GM21360 (cell line): ENCODE data around the gene ZNF736.
"Not testable (repeated sequence)": the region's sequence is repeated elsewhere in the genome, so short reads cannot be mapped to it uniquely, and the experiment has no call there.

Source experiments
- ATAC-seq: cut with Tn5 transposase; IDR thresholded peaks from one replicate; pipeline ENCODE4 v1.9.1; 2021; ENCODE audit warnings: mild to moderate bottlenecking, moderate library complexity; ENCODE audit not compliant: unreplicated experiment

The ZNF736 gene

DNA sequence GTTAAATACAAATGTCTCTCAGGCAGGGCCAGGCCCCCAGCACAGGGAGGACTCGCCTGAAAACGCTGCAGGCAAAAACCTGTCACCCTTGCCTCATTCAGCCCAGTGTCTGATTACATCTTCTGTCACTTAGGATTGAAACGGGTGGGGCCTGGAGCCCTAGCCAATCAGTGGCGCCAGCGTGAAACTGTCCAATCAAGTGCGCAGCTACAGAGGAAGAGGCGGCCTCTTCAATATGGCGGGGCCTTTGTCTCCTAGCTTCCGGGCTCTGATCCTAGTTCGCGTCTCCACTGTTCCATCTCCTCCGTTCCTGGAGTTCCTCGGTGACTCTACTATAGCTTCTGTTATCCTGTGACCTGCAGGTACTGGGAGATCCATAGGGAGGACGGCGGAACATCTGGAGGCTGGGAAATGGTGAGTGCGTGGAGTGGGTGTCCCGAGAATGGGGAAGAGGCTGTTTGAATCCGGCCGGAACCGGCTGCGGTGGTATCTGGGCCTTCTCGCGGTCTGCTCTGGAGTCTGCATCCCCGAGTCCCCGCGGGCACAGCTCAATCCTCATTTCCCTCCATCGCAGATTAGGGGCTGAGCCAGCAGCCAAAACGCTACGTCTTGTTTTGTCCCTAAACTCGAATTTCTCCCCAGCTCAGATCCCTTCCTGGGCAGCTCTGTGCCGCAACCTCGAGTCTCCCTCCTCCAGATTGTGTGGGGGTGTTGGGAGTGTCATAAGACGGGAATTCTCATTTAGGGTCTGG, at the start of gene ZNF736:
Gene ZNF736 (plus strand): TSS at position 222 of the 752 bp plus-strand sequence. CDS start 190 bp downstream, at position 412.
- ATAC-seq: peak; percentile 100

DNA sequence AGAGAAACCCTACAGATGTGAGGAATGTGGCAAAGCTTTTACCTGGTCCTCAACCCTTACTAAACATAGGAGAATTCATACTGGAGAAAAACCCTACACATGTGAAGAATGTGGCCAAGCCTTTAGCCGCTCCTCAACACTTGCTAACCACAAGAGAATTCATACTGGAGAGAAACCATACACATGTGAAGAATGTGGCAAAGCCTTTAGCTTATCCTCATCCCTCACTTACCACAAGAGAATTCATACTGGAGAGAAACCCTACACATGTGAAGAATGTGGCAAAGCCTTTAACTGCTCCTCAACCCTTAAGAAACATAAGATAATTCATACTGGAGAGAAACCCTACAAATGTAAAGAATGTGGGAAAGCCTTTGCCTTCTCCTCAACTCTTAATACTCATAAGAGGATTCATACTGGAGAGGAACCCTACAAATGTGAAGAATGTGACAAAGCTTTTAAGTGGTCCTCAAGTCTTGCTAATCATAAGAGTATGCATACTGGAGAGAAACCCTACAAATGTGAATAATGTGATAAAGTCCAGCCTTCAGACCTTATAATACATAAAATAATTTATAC, 47.3 kb upstream of the ZNF736 start:
- ATAC-seq: no peak

DNA sequence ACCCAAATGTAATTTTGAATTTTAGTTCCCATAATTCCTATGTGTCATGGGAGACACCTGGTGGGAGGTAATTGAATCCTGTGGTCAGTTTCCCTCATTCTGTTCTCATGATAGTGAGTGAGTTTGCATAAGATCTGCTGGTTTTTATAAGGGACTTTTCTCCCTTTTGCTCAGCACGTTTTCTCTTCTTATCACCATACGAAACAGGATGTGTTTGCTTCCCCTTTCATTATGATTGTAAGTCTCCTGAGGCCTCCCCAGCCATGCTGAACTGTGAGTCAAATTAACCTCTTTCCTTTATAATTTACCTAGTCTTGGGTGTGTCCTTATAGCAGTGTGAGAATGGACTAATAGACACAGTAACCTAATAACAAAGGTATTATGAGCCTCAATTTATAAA, 36.1 kb upstream of the ZNF736 start:
- ATAC-seq: no peak

DNA sequence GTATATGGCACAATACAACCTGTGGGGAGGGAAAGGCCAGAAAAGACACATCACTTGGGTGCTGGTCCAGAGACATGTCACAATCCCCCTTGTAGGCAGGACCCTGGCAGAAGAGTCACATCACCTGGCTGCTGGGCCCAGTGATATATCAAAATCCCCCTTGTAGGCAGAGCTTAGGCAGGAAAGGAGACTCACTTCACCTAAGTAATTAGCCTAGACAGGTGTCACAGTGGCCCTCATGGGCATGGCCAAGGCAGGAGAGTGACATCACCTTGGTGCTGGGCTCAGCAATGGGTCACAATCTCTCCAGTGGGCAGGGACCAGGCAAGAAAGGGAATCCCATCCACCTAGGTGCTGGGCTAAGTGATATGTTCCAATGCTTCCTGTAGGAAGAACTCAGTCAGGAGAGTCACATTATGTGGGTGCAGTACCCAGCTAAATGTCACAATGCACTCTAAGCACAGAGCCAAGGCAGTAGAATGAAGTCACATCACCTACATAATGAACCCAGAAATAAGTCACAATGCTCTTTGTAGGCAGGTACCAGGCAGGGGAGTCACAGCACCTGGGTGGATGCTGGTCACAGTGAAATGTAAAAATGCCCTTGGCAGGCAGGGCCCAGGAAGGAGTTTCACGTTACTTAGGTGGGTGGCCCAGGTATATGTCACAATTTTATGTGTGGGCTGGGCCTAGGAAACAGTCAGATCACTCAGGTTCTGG, 18.9 kb upstream of the ZNF736 start:
- no peak for ATAC-seq

DNA sequence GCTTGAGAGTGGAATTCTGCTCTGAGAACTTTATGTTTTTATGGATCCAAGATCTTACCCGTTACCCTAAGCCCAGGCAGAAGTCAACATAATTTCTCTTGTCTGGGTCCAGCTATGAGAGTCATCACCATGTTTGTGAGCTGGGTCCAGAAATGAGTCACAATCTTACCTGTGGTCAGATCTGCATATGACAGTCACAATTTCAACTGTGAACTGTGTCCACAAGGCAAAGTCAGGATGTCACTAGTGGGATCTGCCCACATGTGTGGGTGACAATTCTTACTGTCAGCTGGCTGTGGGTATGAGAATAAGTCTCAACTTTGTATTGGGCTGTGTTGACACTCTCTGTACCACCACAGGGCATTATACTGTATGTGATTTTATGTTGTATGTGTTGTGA, 16.3 kb upstream of the ZNF736 start:
- not testable (repeated sequence) for ATAC-seq

DNA sequence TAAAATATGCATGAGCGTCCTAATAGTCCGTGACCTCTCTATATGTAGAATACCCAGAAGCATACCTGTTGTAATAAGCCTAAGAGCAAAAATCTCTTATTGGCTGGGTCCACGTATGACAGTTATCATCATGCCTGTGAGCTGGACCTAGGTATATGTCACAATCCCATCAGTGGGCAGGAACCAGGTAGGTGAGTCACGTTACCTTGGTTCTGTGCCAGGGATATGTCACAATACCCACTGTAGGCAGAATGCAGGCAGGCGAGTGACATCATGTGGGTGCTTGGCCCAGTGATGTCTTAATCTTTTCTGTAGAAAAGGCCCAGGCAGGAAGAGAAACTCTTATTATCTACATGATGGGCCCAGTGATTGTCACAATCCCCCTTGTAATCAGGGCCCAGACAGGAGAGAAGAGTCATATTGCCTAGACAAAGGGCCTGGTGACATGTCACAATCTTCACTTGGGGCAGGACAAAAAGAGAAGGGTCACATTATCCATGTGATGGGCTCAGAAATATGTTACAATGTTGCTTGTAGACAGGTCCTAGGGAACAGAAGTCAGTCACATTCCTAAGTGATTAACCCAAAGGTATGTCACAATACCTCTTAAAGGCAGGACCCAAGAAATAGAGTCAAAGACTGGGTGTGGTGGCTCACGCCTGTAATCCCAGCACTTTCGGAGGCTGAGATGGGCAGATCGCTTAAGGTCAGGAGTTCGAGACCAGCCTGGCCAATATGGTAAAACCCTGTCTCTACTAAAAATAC, 12.9 kb upstream of the ZNF736 start:
- ATAC-seq: no peak

DNA sequence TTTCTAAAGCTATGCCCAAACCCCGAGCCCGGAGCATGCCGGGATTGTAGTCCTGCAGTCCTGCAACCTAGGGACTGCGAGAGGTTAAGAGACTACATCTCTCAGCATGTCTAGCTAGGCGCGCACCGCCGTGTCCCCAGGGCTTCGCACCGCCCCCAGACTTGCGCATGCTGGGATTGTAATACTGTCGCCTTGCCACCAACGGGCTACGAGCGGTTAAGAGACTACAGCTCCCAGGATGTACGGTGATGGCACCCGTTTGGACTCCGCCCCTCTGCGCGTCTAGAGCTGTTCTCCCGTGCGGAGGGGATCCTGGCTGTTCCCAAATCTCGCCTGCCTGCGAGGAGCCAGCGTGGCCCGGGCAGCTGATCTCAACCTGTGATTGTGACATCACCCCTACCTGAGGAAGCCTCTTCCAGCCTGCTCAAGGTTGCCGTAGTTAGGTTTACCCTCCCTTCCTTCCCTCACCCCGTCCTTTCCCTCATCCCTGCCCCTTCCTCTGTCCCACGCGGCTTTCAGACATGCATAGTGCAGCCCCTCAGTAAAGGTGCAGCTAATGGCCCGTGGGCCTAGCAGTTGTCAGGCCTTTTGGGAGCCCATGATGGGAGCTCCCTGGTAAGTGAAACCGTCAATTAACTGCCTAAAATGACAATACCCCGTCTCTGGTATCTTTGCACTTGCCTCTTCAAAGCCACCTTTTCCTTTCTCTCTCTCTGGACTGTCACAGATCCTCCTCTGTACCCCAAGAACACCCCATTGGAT, 6.3 kb upstream of the ZNF736 start:
- peak; percentile 97 for ATAC-seq

DNA sequence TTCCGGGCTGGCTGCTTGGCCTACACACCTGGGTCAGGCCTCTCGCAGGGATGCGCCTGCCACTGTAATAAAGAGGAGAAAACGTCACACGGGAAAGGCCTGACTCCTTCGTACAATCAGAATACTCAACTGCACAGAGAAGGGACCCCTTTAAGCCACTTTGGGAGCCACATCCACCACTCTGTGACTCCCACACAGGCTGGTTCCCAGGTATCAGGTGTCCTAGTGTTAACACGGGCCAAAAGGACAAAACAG, 5.8 kb upstream of the ZNF736 start:
- ATAC-seq: no peak

DNA sequence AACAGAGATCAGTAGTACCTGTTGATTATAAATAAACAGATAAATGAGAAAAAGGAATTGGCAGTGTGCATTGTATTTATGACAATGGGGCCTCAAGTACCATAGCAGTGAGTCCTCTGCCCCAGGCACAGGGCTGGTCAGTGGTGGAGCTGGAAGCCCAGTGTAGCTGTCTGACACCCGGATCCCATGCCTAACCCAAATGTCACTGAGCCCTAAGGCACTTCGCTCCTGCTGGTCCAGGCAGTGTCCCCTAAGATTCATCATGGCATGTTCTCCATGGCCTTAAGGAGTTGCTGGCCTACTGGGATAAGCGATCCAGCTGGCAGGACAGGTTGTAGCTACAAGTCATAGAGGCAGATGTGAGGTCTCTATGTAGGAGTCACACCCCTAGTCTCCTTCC, 3.3 kb upstream of the ZNF736 start:
- no peak for ATAC-seq

DNA sequence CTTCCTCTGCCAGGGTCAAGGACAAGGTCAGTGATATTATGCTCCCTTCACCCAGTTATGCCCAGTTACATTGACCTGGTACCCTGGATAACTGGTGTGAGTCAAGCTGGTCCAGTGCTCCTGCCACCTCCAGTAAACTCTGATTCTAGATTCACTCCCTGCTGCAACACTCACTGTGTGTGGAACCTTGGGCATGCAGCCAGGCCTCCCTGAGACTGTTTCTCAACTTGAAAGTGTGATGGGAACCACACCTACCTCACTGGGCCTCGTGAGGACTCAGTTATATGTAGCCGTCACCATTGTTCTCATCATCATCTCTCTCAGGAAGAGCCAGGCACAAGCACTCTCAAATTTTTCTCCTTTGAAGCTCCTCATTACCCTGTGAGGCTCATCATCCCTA, 935 bp upstream of the ZNF736 start:
- ATAC-seq: no peak

DNA sequence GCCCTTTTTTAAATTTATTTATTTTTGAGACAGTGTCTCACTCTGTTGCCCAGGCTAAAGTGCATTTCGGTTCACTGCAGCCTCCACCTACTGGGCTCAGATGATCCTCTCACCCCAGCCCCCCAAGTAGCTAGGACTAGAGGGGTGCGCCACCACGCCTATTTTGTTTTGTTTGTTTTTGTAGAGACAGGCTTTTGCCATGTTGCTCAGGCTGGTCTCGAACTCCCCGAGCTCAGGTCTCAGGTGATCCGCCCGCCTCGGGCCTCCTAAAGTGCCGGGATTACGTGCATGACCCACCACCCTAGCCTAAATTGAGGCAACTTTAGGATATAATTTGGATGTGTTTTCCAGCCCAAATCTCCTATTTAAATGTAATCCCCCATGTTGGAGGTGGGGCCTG, 805 bp downstream of the ZNF736 start:
- ATAC-seq: no peak

DNA sequence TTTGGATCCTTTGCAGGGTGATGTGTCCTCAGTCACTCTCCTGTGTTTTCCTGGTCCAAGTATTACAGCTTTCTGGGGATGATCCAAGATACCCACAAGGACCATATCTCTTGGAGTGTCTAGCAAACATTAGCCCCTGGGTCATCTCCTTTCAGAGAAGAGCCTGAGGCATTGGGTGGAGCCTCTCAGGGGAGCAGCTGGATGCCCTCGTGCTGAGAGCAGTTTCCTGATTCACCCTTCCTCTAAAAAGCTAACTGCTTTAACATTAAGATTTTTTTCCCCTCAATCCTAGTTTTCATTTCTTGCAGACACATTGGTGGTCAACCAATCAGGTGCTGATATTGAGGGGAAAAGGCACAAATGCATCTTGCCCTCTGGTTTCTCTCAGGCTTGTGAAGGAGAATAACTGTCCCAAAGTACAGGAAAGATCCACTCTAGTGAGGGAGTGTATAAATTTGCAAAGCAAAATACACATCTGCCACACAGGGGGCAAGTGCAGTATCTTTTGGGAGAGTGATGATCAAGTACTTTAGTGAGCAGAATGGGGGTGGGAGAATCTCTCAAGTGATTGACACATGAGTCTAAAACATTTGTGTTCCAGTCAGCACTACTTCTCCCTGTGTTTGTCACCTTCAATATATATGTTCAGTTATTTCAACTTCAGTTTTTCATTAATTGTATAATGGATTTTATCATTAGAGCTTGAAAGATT, 2.4 kb downstream of the ZNF736 start:
- not testable (repeated sequence) for ATAC-seq

DNA sequence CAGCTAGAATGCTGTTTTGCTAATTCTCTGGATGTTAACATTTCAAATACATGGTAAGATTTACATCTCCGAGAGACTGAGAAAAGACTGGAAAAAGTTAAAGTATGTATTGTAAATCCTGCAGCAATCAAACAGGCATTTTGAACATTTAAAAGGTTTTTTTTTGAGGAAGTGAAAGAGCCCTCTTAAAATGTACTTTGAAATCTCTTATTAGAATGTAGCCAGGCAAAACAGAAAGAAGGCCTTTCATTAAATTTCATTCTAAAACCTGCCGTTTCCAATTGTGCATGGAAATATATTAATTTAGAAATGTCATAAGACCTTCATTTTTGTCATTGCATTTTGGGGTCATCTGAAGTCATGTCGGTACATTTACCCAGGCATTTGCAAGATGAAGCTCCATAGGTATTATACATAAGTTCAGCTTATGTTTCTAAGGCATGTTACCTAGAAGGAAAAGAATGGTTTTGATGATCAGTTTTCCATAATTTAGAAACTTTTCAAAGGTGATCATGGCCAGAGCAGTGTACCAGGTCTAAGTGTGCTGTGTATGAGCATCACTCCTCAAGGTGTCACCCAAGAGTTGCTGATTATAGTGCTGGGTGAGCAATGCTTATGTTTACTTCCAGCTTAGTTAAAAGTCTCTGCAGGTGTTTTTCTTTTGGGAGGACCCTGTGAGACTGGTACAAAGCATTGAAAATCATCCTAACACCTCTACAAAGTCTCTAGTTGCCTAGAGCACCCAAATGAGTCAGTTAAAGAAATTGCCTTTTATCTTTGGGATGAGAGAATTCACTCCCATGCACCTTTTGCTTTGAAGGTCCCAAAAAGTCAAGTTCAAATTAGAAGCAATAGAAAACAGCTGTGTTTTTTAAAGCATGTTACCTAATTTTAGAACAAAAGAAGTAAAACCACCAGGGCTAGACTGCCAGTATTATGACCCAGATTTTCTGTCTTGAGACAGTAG, 7.1 kb downstream of the ZNF736 start:
- no peak for ATAC-seq

DNA sequence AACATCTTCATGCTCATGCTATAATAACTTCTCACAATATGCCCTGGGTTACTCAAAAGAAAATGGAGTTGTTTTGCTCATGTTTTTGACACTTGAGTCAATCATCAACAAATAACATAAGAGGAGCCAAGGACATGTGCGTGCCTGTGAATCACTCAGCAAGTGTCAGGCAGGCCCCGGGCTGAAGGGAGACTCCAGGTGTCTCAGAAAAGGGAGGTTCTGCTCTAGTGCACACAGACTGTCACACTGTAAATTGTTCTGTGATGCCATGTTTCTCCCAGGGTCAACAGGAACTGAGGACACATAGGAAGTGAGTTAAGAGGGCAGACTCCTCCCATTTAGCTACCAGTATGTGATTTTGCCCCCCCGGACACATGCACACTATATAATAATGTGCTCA, 10.4 kb downstream of the ZNF736 start:
- ATAC-seq: not testable (repeated sequence)

DNA sequence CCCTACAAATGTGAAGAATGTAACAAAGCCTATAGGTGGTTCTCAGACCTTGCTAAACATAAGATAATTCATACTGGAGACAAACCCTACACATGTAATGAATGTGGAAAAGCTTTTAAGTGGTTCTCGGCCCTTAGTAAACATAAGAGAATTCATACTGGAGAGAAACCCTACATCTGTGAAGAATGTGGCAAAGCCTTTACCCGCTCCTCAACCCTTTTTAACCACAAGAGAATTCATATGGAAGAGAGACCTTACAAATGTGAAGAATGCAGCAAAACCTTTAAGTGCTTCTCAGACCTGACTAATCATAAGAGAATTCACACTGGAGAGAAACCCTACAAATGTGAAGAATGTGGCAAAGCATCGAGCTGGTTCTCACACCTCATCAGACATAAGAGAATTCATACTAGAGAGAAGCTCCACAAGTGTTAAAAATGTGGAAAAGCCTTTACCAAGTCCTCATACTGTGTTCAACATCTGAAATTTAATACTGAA, 35.0 kb downstream of the ZNF736 start:
- not testable (repeated sequence) for ATAC-seq

DNA sequence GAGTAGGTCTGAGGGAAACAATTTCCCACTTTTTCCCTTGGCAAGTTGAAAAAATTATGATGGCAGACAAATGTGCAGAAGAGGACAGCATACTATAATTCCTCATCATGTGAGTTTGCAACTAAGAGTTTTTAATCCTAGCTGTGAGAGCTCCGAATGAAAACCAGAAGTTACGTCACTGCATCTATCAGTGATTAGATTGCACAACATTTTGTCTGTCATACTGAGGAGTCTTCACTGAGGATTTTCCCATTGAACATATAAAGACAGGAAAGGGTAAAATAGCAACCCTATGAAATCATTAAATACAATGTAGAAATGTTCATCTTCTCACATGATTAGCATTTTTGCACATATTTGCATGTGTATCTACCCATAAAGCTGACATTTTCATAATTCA, 45.8 kb downstream of the ZNF736 start:
- ATAC-seq: no peak

DNA sequence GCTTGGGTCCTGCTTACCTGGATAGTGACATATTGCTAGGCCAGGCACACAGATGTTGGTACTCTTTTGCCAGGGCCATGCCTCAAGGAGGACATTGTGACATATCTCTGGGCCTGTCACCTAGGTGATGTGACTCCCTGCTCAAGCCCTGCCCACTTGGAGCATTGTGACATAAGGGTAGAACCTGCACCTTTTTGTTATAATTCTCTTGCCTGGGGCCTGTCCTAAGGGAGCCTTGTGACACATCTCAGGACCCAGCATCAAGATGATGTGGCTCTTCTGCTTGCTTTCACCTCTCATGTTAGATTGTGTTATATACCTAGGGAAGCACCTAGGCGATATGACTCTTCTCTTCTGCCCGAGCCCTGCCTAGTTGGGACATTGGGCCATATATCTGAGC, 57.4 kb downstream of the ZNF736 start:
- ATAC-seq: no peak

DNA sequence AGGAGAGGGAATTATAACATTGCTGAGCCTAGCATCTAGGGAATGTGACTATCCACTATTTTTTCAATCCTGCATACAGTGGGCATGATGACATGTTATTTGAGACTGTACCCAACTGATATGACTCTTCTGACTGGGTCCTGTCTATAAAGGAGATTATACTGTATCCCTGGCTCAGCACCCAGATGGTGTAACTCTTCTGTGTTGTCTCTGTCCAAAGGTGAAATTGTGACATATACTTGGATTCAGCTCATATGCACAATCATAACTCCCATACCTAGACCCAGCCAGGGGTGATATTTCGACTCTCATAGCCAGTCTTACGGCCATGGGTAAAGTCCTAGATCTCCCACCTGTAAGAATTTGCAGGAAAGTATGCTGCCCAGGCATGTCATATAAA, 59.3 kb downstream of the ZNF736 start:
- no peak for ATAC-seq

DNA sequence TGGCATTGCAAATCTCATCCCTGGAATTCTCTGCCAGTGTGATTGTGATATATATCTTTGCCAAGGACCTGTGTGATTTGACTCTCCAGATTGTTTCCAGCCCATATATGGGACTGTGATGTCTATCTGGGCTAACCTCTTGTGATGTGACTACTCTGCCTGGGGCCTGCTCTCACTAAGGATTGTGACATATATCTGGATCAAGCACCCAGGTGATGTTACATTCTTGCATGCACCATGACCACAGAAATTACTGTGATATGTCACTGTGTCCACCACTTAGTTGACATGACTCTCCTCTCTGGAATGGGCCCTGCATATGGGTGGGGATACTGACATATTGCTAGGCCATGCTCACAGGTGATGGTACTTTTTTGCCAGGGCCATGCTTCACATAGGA, 86.6 kb downstream of the ZNF736 start:
- no peak for ATAC-seq
